Measurements from ENCODE around the gene UNC79.

The UNC79 gene

GRCh38 chr14:93719256-93719655, 288.5 kb downstream of the UNC79 start:
- Histone ChIP-seq H3K4me1 (ENCODE audit: insufficient read depth, insufficient read length) (no peaks in the 10 kb centered on the region), H3K9me3 (ENCODE audit: insufficient read depth, low read length) (no peaks in the 10 kb centered on the region), H3K27me3 (ENCODE audit: insufficient read depth, insufficient read length) (no peaks in the 10 kb centered on the region), H3K4me3 (ENCODE audit: insufficient read length, low read depth) (no peak overlapping the region), H3K36me3 (ENCODE audit: insufficient read depth, insufficient read length, low read length) (no peaks in the 10 kb centered on the region), H3K9ac (ENCODE audit: insufficient read length, low read depth) (no peak overlapping the region)
- DNase-seq (ENCODE audit: low read depth, low spot score) = no peak
- TF ChIP-seq SUZ12 (IDR thresholded peaks at IDR 0.05; ENCODE audit: extremely low read depth, insufficient read depth, insufficient read length) (no peak), YY1 (IDR thresholded peaks at IDR 0.05; ENCODE audit: insufficient read depth, insufficient read length) (no peak), ZNF274 (IDR thresholded peaks at IDR 0.05; ENCODE audit: low read depth, low read length) (no peak)

GRCh38 chr14:93720076-93720815, 289.5 kb downstream of the UNC79 start:
- Histone ChIP-seq H3K4me3 (ENCODE audit: insufficient read length, low read depth) (no peak overlapping the region), H3K4me1 (ENCODE audit: insufficient read depth, insufficient read length) (no peaks in the 10 kb centered on the region), H3K9ac (ENCODE audit: insufficient read length, low read depth) (no peak overlapping the region), H3K27me3 (ENCODE audit: insufficient read depth, insufficient read length) (no peaks in the 10 kb centered on the region), H3K9me3 (ENCODE audit: insufficient read depth, low read length) (no peaks in the 10 kb centered on the region), H3K36me3 (ENCODE audit: insufficient read depth, insufficient read length, low read length) (no peaks in the 10 kb centered on the region)
- TF ChIP-seq YY1 (IDR thresholded peaks at IDR 0.05; ENCODE audit: insufficient read depth, insufficient read length) (no peak), SUZ12 (IDR thresholded peaks at IDR 0.05; ENCODE audit: extremely low read depth, insufficient read depth, insufficient read length) (no peak), ZNF274 (IDR thresholded peaks at IDR 0.05; ENCODE audit: low read depth, low read length) (no peak)
- no peak for DNase-seq (ENCODE audit: low read depth, low spot score)

DNA sequence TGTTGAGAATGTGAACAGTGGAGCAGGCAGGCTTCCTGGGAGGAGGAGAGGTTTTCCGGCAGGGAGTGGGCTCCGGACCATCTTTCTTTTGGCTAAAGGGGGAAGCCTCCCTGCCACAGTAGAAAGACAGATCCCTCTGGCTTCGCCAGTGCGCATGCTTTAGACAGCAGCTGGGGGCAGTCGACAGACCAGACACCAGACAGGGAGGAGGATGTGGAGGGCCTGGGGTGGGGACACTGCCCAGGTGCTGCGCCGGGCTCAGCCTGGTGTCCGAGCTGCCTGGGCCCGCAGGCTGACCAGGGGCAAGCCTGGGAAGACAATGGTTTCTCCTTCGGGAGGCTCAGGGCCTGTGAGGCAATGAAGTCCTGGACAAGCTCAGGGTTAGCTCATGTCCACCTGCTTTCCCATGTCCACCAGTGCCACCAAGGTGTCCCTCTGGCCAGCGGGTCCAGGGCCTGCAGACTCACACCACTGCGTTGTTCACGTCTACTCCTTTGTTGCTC, 290.3 kb downstream of the UNC79 start:
- TF ChIP-seq ZNF274 (IDR thresholded peaks at IDR 0.05; ENCODE audit: low read depth, low read length) = no peak
- TF ChIP-seq SUZ12 (IDR thresholded peaks at IDR 0.05; ENCODE audit: extremely low read depth, insufficient read depth, insufficient read length) = no peak
- no peak for TF ChIP-seq YY1 (IDR thresholded peaks at IDR 0.05; ENCODE audit: insufficient read depth, insufficient read length)
- Histone ChIP-seq H3K36me3 (ENCODE audit: insufficient read depth, insufficient read length, low read length) (no peaks in the 10 kb centered on the region), H3K27me3 (ENCODE audit: insufficient read depth, insufficient read length) (no peaks in the 10 kb centered on the region), H3K4me1 (ENCODE audit: insufficient read depth, insufficient read length) (no peaks in the 10 kb centered on the region), H3K9me3 (ENCODE audit: insufficient read depth, low read length) (no peaks in the 10 kb centered on the region), H3K9ac (ENCODE audit: insufficient read length, low read depth) (no peak overlapping the region), H3K4me3 (ENCODE audit: insufficient read length, low read depth) (no peak overlapping the region)
- no peak for DNase-seq (ENCODE audit: low read depth, low spot score)

DNA sequence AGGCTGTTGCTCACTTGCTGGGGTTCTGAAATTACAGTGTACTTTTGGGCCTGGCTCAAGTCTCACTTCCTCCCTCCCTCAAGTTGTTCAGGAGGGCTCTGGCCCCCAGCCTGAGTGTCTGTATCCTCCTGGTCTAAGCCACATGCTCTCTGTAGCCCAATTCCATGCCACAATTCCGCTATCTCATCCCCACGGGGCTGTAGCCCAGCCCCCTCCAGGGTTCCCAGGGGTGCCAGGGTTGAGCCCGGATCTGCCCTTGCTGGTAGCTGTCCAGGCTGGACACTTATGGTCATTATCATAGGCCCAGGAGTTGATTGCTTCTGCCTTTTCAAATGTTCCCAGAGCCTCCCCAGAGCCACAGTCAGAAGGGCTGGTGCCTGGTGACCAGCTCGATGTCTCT, 292.3 kb downstream of the UNC79 start:
- no peaks in the 10 kb centered on the region for H3K9me3 ChIP-seq (ENCODE audit: insufficient read depth, low read length)
- H3K9ac ChIP-seq (ENCODE audit: insufficient read length, low read depth) = no peak overlapping the region
- no peaks in the 10 kb centered on the region for H3K36me3 ChIP-seq (ENCODE audit: insufficient read depth, insufficient read length, low read length)
- TF ChIP-seq SUZ12 (IDR thresholded peaks at IDR 0.05; ENCODE audit: extremely low read depth, insufficient read depth, insufficient read length) = no peak
- no peak for TF ChIP-seq ZNF274 (IDR thresholded peaks at IDR 0.05; ENCODE audit: low read depth, low read length)
- no peak for TF ChIP-seq YY1 (IDR thresholded peaks at IDR 0.05; ENCODE audit: insufficient read depth, insufficient read length)
- no peak for DNase-seq (ENCODE audit: low read depth, low spot score)
- peaks cover 5% of the 10 kb centered on the region for H3K4me1 ChIP-seq (ENCODE audit: insufficient read depth, insufficient read length)
- no peak overlapping the region for H3K4me3 ChIP-seq (ENCODE audit: insufficient read length, low read depth)
- H3K27me3 ChIP-seq (ENCODE audit: insufficient read depth, insufficient read length) = no peaks in the 10 kb centered on the region

GRCh38 chr14:93725002-93725582, 294.4 kb downstream of the UNC79 start:
- Histone ChIP-seq H3K27me3 (ENCODE audit: insufficient read depth, insufficient read length) (no peaks in the 10 kb centered on the region), H3K9ac (ENCODE audit: insufficient read length, low read depth) (no peak overlapping the region), H3K9me3 (ENCODE audit: insufficient read depth, low read length) (no peaks in the 10 kb centered on the region), H3K4me3 (ENCODE audit: insufficient read length, low read depth) (no peak overlapping the region), H3K4me1 (ENCODE audit: insufficient read depth, insufficient read length) (peaks cover 5% of the 10 kb centered on the region), H3K36me3 (ENCODE audit: insufficient read depth, insufficient read length, low read length) (no peaks in the 10 kb centered on the region)
- TF ChIP-seq YY1 (IDR thresholded peaks at IDR 0.05; ENCODE audit: insufficient read depth, insufficient read length) (no peak), ZNF274 (IDR thresholded peaks at IDR 0.05; ENCODE audit: low read depth, low read length) (no peak), SUZ12 (IDR thresholded peaks at IDR 0.05; ENCODE audit: extremely low read depth, insufficient read depth, insufficient read length) (no peak)
- DNase-seq (ENCODE audit: low read depth, low spot score) = no peak

GRCh38 chr14:93725993-93726392, 295.3 kb downstream of the UNC79 start:
- no peaks in the 10 kb centered on the region for H3K9me3 ChIP-seq (ENCODE audit: insufficient read depth, low read length)
- no peak overlapping the region for H3K4me3 ChIP-seq (ENCODE audit: insufficient read length, low read depth)
- no peaks in the 10 kb centered on the region for H3K36me3 ChIP-seq (ENCODE audit: insufficient read depth, insufficient read length, low read length)
- no peak overlapping the region for H3K9ac ChIP-seq (ENCODE audit: insufficient read length, low read depth)
- TF ChIP-seq ZNF274 (IDR thresholded peaks at IDR 0.05; ENCODE audit: low read depth, low read length) (no peak), SUZ12 (IDR thresholded peaks at IDR 0.05; ENCODE audit: extremely low read depth, insufficient read depth, insufficient read length) (no peak), YY1 (IDR thresholded peaks at IDR 0.05; ENCODE audit: insufficient read depth, insufficient read length) (no peak)
- no peaks in the 10 kb centered on the region for H3K27me3 ChIP-seq (ENCODE audit: insufficient read depth, insufficient read length)
- no peak for DNase-seq (ENCODE audit: low read depth, low spot score)
- H3K4me1 ChIP-seq (ENCODE audit: insufficient read depth, insufficient read length) = peaks cover 5% of the 10 kb centered on the region

DNA sequence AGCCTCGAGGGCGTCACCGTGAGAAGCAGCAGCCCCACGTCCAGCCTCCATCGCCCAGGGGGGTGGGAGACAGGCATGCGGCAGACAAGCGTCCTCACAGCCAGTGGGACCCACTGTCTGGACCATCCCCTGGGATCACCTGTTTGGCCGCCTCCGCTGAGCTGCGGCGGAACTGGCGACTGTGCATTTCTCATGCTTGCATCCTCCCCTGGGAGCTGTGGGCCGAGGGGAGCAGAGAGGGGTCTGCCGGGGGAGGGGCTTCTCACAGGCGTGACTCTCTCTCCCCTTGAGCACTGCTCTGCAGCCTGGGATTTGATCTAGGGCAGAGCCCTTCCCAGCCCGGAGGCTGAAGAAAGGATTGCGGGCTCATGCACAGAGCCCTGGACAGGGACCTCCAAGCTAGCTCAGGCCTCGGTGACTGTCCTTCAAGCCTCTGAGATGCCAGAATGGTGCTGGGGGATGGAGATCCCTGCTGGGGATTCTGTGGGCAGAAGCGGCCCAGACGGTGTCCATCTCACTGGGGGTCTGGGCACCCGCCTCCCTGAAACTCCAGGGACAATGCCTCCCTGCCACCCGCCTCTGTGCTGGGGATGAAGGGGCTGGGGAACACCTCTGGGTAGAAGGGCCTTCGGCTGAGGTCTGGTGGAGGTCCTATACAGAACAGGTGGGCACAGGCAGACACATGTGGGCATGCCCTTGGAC, 296.5 kb downstream of the UNC79 start:
- no peaks in the 10 kb centered on the region for H3K36me3 ChIP-seq (ENCODE audit: insufficient read depth, insufficient read length, low read length)
- no peak for DNase-seq (ENCODE audit: low read depth, low spot score)
- no peak overlapping the region for H3K4me3 ChIP-seq (ENCODE audit: insufficient read length, low read depth)
- peaks cover 5% of the 10 kb centered on the region for H3K4me1 ChIP-seq (ENCODE audit: insufficient read depth, insufficient read length)
- TF ChIP-seq ZNF274 (IDR thresholded peaks at IDR 0.05; ENCODE audit: low read depth, low read length) = no peak
- TF ChIP-seq YY1 (IDR thresholded peaks at IDR 0.05; ENCODE audit: insufficient read depth, insufficient read length) = no peak
- no peak for TF ChIP-seq SUZ12 (IDR thresholded peaks at IDR 0.05; ENCODE audit: extremely low read depth, insufficient read depth, insufficient read length)
- no peaks in the 10 kb centered on the region for H3K27me3 ChIP-seq (ENCODE audit: insufficient read depth, insufficient read length)
- no peak overlapping the region for H3K9ac ChIP-seq (ENCODE audit: insufficient read length, low read depth)
- no peaks in the 10 kb centered on the region for H3K9me3 ChIP-seq (ENCODE audit: insufficient read depth, low read length)
